ENCODE measurements around the gene MORC4. TPM values are rescaled to one million over a fixed set of nuclear protein-coding genes. Genes with fewer than 3 reads are reported as not detected.

The MORC4 gene
- total RNA-seq, 2 donors from 2014 or later = 5.7 to 7.8 TPM

GRCh38 chrX:106939566-106939965 is 60.4 kb downstream of the MORC4 start:
- H3K4me1 Mint-ChIP-seq = no peaks in the 10 kb centered on the region
- no peak overlapping the region for H3K27ac Mint-ChIP-seq
- ATAC-seq (replicated peaks) = no peak
- H3K27me3 Mint-ChIP-seq = no peaks in the 10 kb centered on the region
- peaks cover 22% of the 10 kb centered on the region for H3K36me3 Mint-ChIP-seq (ENCODE audit: low read depth)
- no peak overlapping the region for H3K4me3 Mint-ChIP-seq
- no peaks in the 10 kb centered on the region for H3K9me3 Mint-ChIP-seq

- no peak overlapping the region for H3K27ac Mint-ChIP-seq
- H3K36me3 Mint-ChIP-seq (ENCODE audit: low read depth) = peaks cover 5% of the 10 kb centered on the region
- no peak overlapping the region for H3K4me3 Mint-ChIP-seq
- no peak for ATAC-seq (replicated peaks)
- H3K27me3 Mint-ChIP-seq = no peaks in the 10 kb centered on the region
- H3K9me3 Mint-ChIP-seq = no peaks in the 10 kb centered on the region
- H3K4me1 Mint-ChIP-seq = no peaks in the 10 kb centered on the region
These were observed 63.8 kb downstream of the MORC4 start for GRCh38 chrX:106936246-106936645.

- ATAC-seq (replicated peaks) = no peak
- no peak overlapping the region for H3K27ac Mint-ChIP-seq
- H3K27me3 Mint-ChIP-seq = no peaks in the 10 kb centered on the region
- H3K4me1 Mint-ChIP-seq = no peaks in the 10 kb centered on the region
- no peak overlapping the region for H3K4me3 Mint-ChIP-seq
- H3K9me3 Mint-ChIP-seq = no peaks in the 10 kb centered on the region
- no peaks in the 10 kb centered on the region for H3K36me3 Mint-ChIP-seq (ENCODE audit: low read depth)
These were observed 64.8 kb downstream of the MORC4 start for GRCh38 chrX:106935175-106935574.

- Mint-ChIP-seq H3K27ac (no peak overlapping the region), H3K36me3 (ENCODE audit: low read depth) (no peaks in the 10 kb centered on the region), H3K4me1 (no peaks in the 10 kb centered on the region), H3K27me3 (no peaks in the 10 kb centered on the region), H3K4me3 (no peak overlapping the region), H3K9me3 (no peaks in the 10 kb centered on the region)
- ATAC-seq (replicated peaks) = no peak
These were observed 66.5 kb downstream of the MORC4 start for GRCh38 chrX:106933538-106933961.

- H3K4me3 Mint-ChIP-seq = no peak overlapping the region
- no peak for ATAC-seq (replicated peaks)
- no peaks in the 10 kb centered on the region for H3K36me3 Mint-ChIP-seq (ENCODE audit: low read depth)
- no peaks in the 10 kb centered on the region for H3K27me3 Mint-ChIP-seq
- no peak overlapping the region for H3K27ac Mint-ChIP-seq
- H3K9me3 Mint-ChIP-seq = no peaks in the 10 kb centered on the region
- H3K4me1 Mint-ChIP-seq = no peaks in the 10 kb centered on the region
These were observed 67.0 kb downstream of the MORC4 start for GRCh38 chrX:106932960-106933537.

GRCh38 chrX:106932492-106932923 is 67.5 kb downstream of the MORC4 start:
- H3K4me1 Mint-ChIP-seq = no peaks in the 10 kb centered on the region
- ATAC-seq (replicated peaks) = no peak
- no peak overlapping the region for H3K27ac Mint-ChIP-seq
- no peak overlapping the region for H3K4me3 Mint-ChIP-seq
- H3K9me3 Mint-ChIP-seq = no peaks in the 10 kb centered on the region
- H3K27me3 Mint-ChIP-seq = no peaks in the 10 kb centered on the region
- no peaks in the 10 kb centered on the region for H3K36me3 Mint-ChIP-seq (ENCODE audit: low read depth)

- H3K9me3 Mint-ChIP-seq = no peaks in the 10 kb centered on the region
- no peaks in the 10 kb centered on the region for H3K4me1 Mint-ChIP-seq
- no peak for ATAC-seq (replicated peaks)
- H3K4me3 Mint-ChIP-seq = no peak overlapping the region
- H3K36me3 Mint-ChIP-seq (ENCODE audit: low read depth) = no peaks in the 10 kb centered on the region
- H3K27ac Mint-ChIP-seq = no peak overlapping the region
- no peaks in the 10 kb centered on the region for H3K27me3 Mint-ChIP-seq
These were observed 68.1 kb downstream of the MORC4 start for GRCh38 chrX:106931831-106932491.

GRCh38 chrX:106928227-106928626 is 71.8 kb downstream of the MORC4 start:
- ATAC-seq (replicated peaks) = no peak
- Mint-ChIP-seq H3K27me3 (no peaks in the 10 kb centered on the region), H3K4me3 (no peak overlapping the region), H3K9me3 (no peaks in the 10 kb centered on the region), H3K4me1 (no peaks in the 10 kb centered on the region), H3K36me3 (ENCODE audit: low read depth) (no peaks in the 10 kb centered on the region), H3K27ac (no peak overlapping the region)

- H3K9me3 Mint-ChIP-seq = no peaks in the 10 kb centered on the region
- H3K4me1 Mint-ChIP-seq = no peaks in the 10 kb centered on the region
- ATAC-seq (replicated peaks) = no peak
These were observed 72.3 kb downstream of the MORC4 start for GRCh38 chrX:106927700-106928099.

GRCh38 chrX:106927023-106927422 is 73.0 kb downstream of the MORC4 start:
- ATAC-seq (replicated peaks) = no peak
- no peak overlapping the region for H3K4me3 Mint-ChIP-seq
- H3K27ac Mint-ChIP-seq = no peak overlapping the region
- H3K9me3 Mint-ChIP-seq = no peaks in the 10 kb centered on the region
- H3K4me1 Mint-ChIP-seq = no peaks in the 10 kb centered on the region
- H3K36me3 Mint-ChIP-seq (ENCODE audit: low read depth) = no peaks in the 10 kb centered on the region
- no peaks in the 10 kb centered on the region for H3K27me3 Mint-ChIP-seq

More at GRCh38 chrX:106927700-106928099, 72.3 kb downstream of the MORC4 start:
- H3K27ac Mint-ChIP-seq = no peak overlapping the region
- no peaks in the 10 kb centered on the region for H3K36me3 Mint-ChIP-seq (ENCODE audit: low read depth)
- H3K27me3 Mint-ChIP-seq = no peaks in the 10 kb centered on the region
- H3K4me3 Mint-ChIP-seq = no peak overlapping the region

- Mint-ChIP-seq H3K4me3 (no peak overlapping the region), H3K27ac (no peak overlapping the region), H3K27me3 (no peaks in the 10 kb centered on the region)
These were observed 78.4 kb downstream of the MORC4 start for GRCh38 chrX:106921637-106922036.

GRCh38 chrX:106919932-106920452 is 80.0 kb downstream of the MORC4 start, which contains the start of gene CLDN2:
Gene CLDN2, plus strand, starts transcription at chrX:106920402. Its CDS starts 7,827 bp downstream, at chrX:106928229.
- Mint-ChIP-seq H3K27ac (no peak within 1 kb of the TSS), H3K9me3 (no peaks in the 10 kb centered on the region), H3K36me3 (ENCODE audit: low read depth) (no peaks in the 10 kb centered on the region), H3K4me3 (no peak within 1 kb of the TSS), H3K27me3 (peaks cover 3% of the 10 kb centered on the region), H3K4me1 (peaks cover 13% of the 10 kb centered on the region)
- no peak for ATAC-seq (replicated peaks)

More at GRCh38 chrX:106921637-106922036, 78.4 kb downstream of the MORC4 start:
- Mint-ChIP-seq H3K9me3 (no peaks in the 10 kb centered on the region), H3K36me3 (ENCODE audit: low read depth) (no peaks in the 10 kb centered on the region), H3K4me1 (peaks cover 13% of the 10 kb centered on the region)
- ATAC-seq (replicated peaks) = no peak

- Mint-ChIP-seq H3K4me1 (peaks cover 13% of the 10 kb centered on the region), H3K36me3 (ENCODE audit: low read depth) (no peaks in the 10 kb centered on the region), H3K9me3 (no peaks in the 10 kb centered on the region), H3K4me3 (peak overlapping the region; percentile 35), H3K27me3 (peaks cover 3% of the 10 kb centered on the region), H3K27ac (no peak overlapping the region)
- peak; percentile 39 for ATAC-seq (replicated peaks)
These were observed 82.0 kb downstream of the MORC4 start for GRCh38 chrX:106917830-106918500.

- H3K4me3 Mint-ChIP-seq = no peak overlapping the region
- peaks cover 10% of the 10 kb centered on the region for H3K4me1 Mint-ChIP-seq
- H3K27ac Mint-ChIP-seq = no peak overlapping the region
- no peaks in the 10 kb centered on the region for H3K36me3 Mint-ChIP-seq (ENCODE audit: low read depth)
- peaks cover 3% of the 10 kb centered on the region for H3K27me3 Mint-ChIP-seq
- no peak for ATAC-seq (replicated peaks)
- H3K9me3 Mint-ChIP-seq = no peaks in the 10 kb centered on the region
These were observed 87.1 kb downstream of the MORC4 start for GRCh38 chrX:106912864-106913263.

GRCh38 chrX:106906361-106906760 is 93.7 kb downstream of the MORC4 start:
- ATAC-seq (replicated peaks) = no peak
- no peak overlapping the region for H3K4me3 Mint-ChIP-seq
- no peaks in the 10 kb centered on the region for H3K9me3 Mint-ChIP-seq
- no peaks in the 10 kb centered on the region for H3K4me1 Mint-ChIP-seq
- no peak overlapping the region for H3K27ac Mint-ChIP-seq
- H3K36me3 Mint-ChIP-seq (ENCODE audit: low read depth) = no peaks in the 10 kb centered on the region
- H3K27me3 Mint-ChIP-seq = no peaks in the 10 kb centered on the region
